SH-SY5Y (cell line): ENCODE results near the gene EEF1AKMT4.

Source experiments
- GATA2 ChIP-seq: IDR thresholded peaks from 2 replicates; pipeline ENCODE4 v1.6.1; 2011; ENCODE audit warnings: mild to moderate bottlenecking, low read depth, low read length
- GATA3 ChIP-seq: IDR thresholded peaks from 2 replicates; pipeline ENCODE4 v1.6.1; 2011; ENCODE audit warnings: low read depth, mild to moderate bottlenecking, low read length, moderate library complexity

Gene EEF1AKMT4

GRCh38 chr3:184291044-184291737, 41.7 kb downstream of the EEF1AKMT4 start:
- TF ChIP-seq GATA2 (no peak), GATA3 (no peak)

GRCh38 chr3:184291738-184292445, 42.4 kb downstream of the EEF1AKMT4 start:
- TF ChIP-seq GATA2 (no peak), GATA3 (no peak)

GRCh38 chr3:184295771-184296170, 46.3 kb downstream of the EEF1AKMT4 start:
- TF ChIP-seq GATA3 (no peak), GATA2 (no peak)

GRCh38 chr3:184296616-184297015, 47.1 kb downstream of the EEF1AKMT4 start:
- TF ChIP-seq GATA2 (no peak), GATA3 (no peak)

- TF ChIP-seq GATA3 (no peak), GATA2 (no peak)
These were observed 49.5 kb downstream of the EEF1AKMT4 start, which contains the start of gene PSMD2 for GRCh38 chr3:184298759-184299487. PSMD2 (plus strand) TSS chr3:184299241; CDS start chr3:184299267, 26 bp downstream.

- TF ChIP-seq GATA3, result no peak
- no peak for TF ChIP-seq GATA2
These were observed 50.3 kb downstream of the EEF1AKMT4 start for GRCh38 chr3:184299488-184300377.

- TF ChIP-seq GATA2 (no peak), GATA3 (no peak)
These were observed 50.9 kb downstream of the EEF1AKMT4 start for GRCh38 chr3:184300378-184300720.

- no peak for TF ChIP-seq GATA3
- no peak for TF ChIP-seq GATA2
These were observed 56.1 kb downstream of the EEF1AKMT4 start for GRCh38 chr3:184305577-184305976.

GRCh38 chr3:184306341-184306972, 57.0 kb downstream of the EEF1AKMT4 start:
- TF ChIP-seq GATA2 (no peak), GATA3 (no peak)

GRCh38 chr3:184307915-184308314, 58.4 kb downstream of the EEF1AKMT4 start:
- TF ChIP-seq GATA3, result no peak
- no peak for TF ChIP-seq GATA2
